Breast epithelium (tissue), 3 donors: ENCODE measurements around the gene TFF3.

Source experiments
- CTCF ChIP-seq, 3 donors: fragments of 450-650 bp; IDR thresholded peaks; one replicate each; pipeline ENCODE4 v1.5.1; 2016 to 2017; ENCODE audit warnings: antibody characterized with exemption in 3 of 3, mild to moderate bottlenecking in 3 of 3, moderate library complexity in 3 of 3
- POLR2A ChIP-seq: fragments of 450-650 bp; IDR thresholded peaks from one replicate; pipeline ENCODE4 v1.6.1; 2016; ENCODE audit warnings: antibody characterized with exemption, mild to moderate bottlenecking, moderate library complexity
- POLR2AphosphoS5 ChIP-seq, 3 donors: sonication (generic); formaldehyde crosslinking; IDR thresholded peaks; one replicate each; pipeline ENCODE4 v1.6.1; 2017; ENCODE audit warnings: antibody characterized with exemption in 3 of 3

GRCh38 chr21:42307106-42307505, 8.1 kb downstream of the TFF3 start:
- TF ChIP-seq CTCF (IDR thresholded peaks at IDR 0.05): no peak
- TF ChIP-seq POLR2AphosphoS5 (IDR thresholded peaks at IDR 0.05): no peak
- TF ChIP-seq POLR2A: no peak
